Occipital lobe (tissue), 2 donors: ENCODE results near the gene ABHD17A. TPM values are rescaled to one million over a fixed set of nuclear protein-coding genes. Genes with fewer than 3 reads are reported as not detected.

ENCODE experiments used
- DNase-seq: peaks from one replicate; lab custom pipeline; 2025; lab: John Stamatoyannopoulos, UW
- total RNA-seq: library from RNA; depleted of rRNA; stranded (reverse); fragments of >200 nt; gene quantifications from one replicate; pipeline ENCODE4 v1.2.3, GENCODE V29; 2014

ABHD17A gene
- 50.5 TPM for total RNA-seq

- peak; percentile 89 for DNase-seq
Measured at GRCh38 chr19:1885398-1886119, at the start of gene ABHD17A. Gene ABHD17A (minus strand): TSS chr19:1885496. CDS start chr19:1881566, 3,930 bp downstream.

GRCh38 chr19:1933942-1934341 is 48.6 kb upstream of the ABHD17A start:
- no peak for DNase-seq

- no peak for DNase-seq
Measured at GRCh38 chr19:1933244-1933643, 47.9 kb upstream of the ABHD17A start.

- DNase-seq: no peak
Measured at GRCh38 chr19:1932395-1932794, 47.1 kb upstream of the ABHD17A start.

- no peak for DNase-seq
Measured at GRCh38 chr19:1931445-1931844, 46.1 kb upstream of the ABHD17A start.

GRCh38 chr19:1929021-1929742 is 43.9 kb upstream of the ABHD17A start:
- no peak for DNase-seq

GRCh38 chr19:1925544-1925943 is 40.2 kb upstream of the ABHD17A start:
- DNase-seq: no peak

- DNase-seq: no peak
Measured at GRCh38 chr19:1924320-1924961, 39.1 kb upstream of the ABHD17A start.

- DNase-seq: no peak
Measured at GRCh38 chr19:1923319-1923718, 38.0 kb upstream of the ABHD17A start.

- no peak for DNase-seq
Measured at GRCh38 chr19:1922803-1923202, 37.5 kb upstream of the ABHD17A start.

GRCh38 chr19:1921825-1922224 is 36.5 kb upstream of the ABHD17A start:
- DNase-seq: no peak

- no peak for DNase-seq
Measured at GRCh38 chr19:1921326-1921725, 36.0 kb upstream of the ABHD17A start.

- no peak for DNase-seq
Measured at GRCh38 chr19:1920644-1921043, 35.3 kb upstream of the ABHD17A start.

- no peak for DNase-seq
Measured at GRCh38 chr19:1918975-1919374, 33.7 kb upstream of the ABHD17A start.

GRCh38 chr19:1917926-1918325 is 32.6 kb upstream of the ABHD17A start:
- no peak for DNase-seq

GRCh38 chr19:1917146-1917545 is 31.9 kb upstream of the ABHD17A start:
- no peak for DNase-seq

- DNase-seq: no peak
Measured at GRCh38 chr19:1914826-1915341, 29.6 kb upstream of the ABHD17A start.

- no peak for DNase-seq
Measured at GRCh38 chr19:1913781-1914577, 28.7 kb upstream of the ABHD17A start.

- no peak for DNase-seq
Measured at GRCh38 chr19:1912760-1913505, 27.6 kb upstream of the ABHD17A start.

GRCh38 chr19:1911995-1912394 is 26.7 kb upstream of the ABHD17A start:
- no peak for DNase-seq

- DNase-seq: no peak
Measured at GRCh38 chr19:1911098-1911497, 25.8 kb upstream of the ABHD17A start.
